ENCODE data around the gene OR5AK2. TPM values are rescaled to one million over a fixed set of nuclear protein-coding genes. Genes with fewer than 3 reads are reported as not detected.

The OR5AK2 gene
- total and polyA plus RNA-seq, 9 of the 15 experiments (the other 6 are each of a cell fraction or from before 2014, with no cell fraction given) = not detected

DNA sequence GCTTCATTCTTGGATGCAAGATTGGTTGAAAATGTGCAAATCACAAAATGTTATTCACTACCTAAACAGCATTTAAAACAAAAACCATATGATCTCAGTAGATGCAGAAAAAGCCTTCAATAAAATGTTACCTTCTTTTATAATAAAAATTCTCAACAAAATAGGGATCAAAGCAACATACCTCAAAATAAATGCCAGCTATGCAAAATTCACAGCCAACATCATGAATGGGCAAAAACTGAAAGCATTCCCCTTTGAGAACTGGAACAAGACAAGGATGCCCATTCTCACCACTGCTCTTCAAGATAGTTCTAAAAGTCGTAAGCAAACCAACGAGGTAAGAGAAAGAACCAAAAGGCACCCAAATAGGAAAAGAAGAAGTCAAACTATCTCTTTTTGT is 2.0 kb downstream of the OR5AK2 start:
- Histone ChIP-seq H3K9me1 (ENCODE audit: control insufficient read depth, insufficient read depth, low read length) (no peaks in the 10 kb centered on the region), H3K27me3 (ENCODE audit: control insufficient read depth in 2 of 2, insufficient read depth in 2 of 2, low read length in 2 of 2) (no peaks in the 10 kb centered on the region), H3K27ac (ENCODE audit: extremely low read depth, low read depth, low read length) (no peak overlapping the region), H3K4me3 (no peak overlapping the region), H3K79me2 (ENCODE audit: control insufficient read depth, insufficient read depth, low read length) (no peaks in the 10 kb centered on the region), H3K4me2 (ENCODE audit: insufficient read depth, low read length) (no peak overlapping the region), H3K9ac (ENCODE audit: insufficient read depth in 1 of 2, low read depth in 2 of 2, low read length in 2 of 2) (no peak overlapping the region), H3K4me1 (replicated peaks in 1 of 2; ENCODE audit: control insufficient read depth in 2 of 2, insufficient read depth in 2 of 2, low read length in 2 of 2) (no peaks in the 10 kb centered on the region), H2AFZ (ENCODE audit: low read depth, low read length) (no peak overlapping the region), H3K9me3 (replicated peaks; ENCODE audit: control insufficient read depth, insufficient read depth, low read depth, low read length) (no peaks in the 10 kb centered on the region), H4K20me1 (replicated peaks; ENCODE audit: control insufficient read depth, insufficient read depth, low read length) (no peaks in the 10 kb centered on the region), H3K36me3 (ENCODE audit: control insufficient read depth, insufficient read depth, low read length) (no peaks in the 10 kb centered on the region)
- ChIA-PET POLR2A (no interaction called here), CTCF (ENCODE audit: low intra/inter-chr PET ratio) (no interaction called here)
- intact Hi-C loops (cut with micrococcal nuclease) (no loop called here), in situ Hi-C loops (cut with MboI) (no loop called here)
- TF ChIP-seq, protein P1, sequence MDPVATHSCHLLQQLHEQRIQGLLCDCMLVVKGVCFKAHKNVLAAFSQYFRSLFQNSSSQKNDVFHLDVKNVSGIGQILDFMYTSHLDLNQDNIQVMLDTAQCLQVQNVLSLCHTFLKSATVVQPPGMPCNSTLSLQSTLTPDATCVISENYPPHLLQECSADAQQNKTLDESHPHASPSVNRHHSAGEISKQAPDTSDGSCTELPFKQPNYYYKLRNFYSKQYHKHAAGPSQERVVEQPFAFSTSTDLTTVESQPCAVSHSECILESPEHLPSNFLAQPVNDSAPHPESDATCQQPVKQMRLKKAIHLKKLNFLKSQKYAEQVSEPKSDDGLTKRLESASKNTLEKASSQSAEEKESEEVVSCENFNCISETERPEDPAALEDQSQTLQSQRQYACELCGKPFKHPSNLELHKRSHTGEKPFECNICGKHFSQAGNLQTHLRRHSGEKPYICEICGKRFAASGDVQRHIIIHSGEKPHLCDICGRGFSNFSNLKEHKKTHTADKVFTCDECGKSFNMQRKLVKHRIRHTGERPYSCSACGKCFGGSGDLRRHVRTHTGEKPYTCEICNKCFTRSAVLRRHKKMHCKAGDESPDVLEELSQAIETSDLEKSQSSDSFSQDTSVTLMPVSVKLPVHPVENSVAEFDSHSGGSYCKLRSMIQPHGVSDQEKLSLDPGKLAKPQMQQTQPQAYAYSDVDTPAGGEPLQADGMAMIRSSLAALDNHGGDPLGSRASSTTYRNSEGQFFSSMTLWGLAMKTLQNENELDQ (CRISPR knock-in tag; IDR thresholded peaks at IDR 0.05; ENCODE audit: borderline replicate concordance) = no peak
- TF ChIP-seq SAFB (IDR thresholded peaks at IDR 0.05; ENCODE audit: borderline replicate concordance, low read depth, low read length) = no peak
- TF ChIP-seq, protein P2, sequence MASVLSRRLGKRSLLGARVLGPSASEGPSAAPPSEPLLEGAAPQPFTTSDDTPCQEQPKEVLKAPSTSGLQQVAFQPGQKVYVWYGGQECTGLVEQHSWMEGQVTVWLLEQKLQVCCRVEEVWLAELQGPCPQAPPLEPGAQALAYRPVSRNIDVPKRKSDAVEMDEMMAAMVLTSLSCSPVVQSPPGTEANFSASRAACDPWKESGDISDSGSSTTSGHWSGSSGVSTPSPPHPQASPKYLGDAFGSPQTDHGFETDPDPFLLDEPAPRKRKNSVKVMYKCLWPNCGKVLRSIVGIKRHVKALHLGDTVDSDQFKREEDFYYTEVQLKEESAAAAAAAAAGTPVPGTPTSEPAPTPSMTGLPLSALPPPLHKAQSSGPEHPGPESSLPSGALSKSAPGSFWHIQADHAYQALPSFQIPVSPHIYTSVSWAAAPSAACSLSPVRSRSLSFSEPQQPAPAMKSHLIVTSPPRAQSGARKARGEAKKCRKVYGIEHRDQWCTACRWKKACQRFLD (CRISPR knock-in tag; IDR thresholded peaks at IDR 0.05) = no peak
- TF ChIP-seq MYBL2 (IDR thresholded peaks at IDR 0.05; ENCODE audit: low read depth) = no peak
- no peak for TF ChIP-seq MYBL2 (CRISPR knock-in tag; IDR thresholded peaks at IDR 0.05; ENCODE audit: borderline replicate concordance)
- no peak for TF ChIP-seq ZKSCAN3 (CRISPR knock-in tag; IDR thresholded peaks at IDR 0.05)
- TF ChIP-seq MED1 (CRISPR knock-in tag; IDR thresholded peaks at IDR 0.05; ENCODE audit: borderline replicate concordance) = no peak
- TF ChIP-seq MXI1 (IDR thresholded peaks at IDR 0.05; ENCODE audit: low read depth, low read length) = no peak
- no peak for TF ChIP-seq BRD4 (IDR thresholded peaks at IDR 0.05)
- TF ChIP-seq POU5F1 (IDR thresholded peaks at IDR 0.05; ENCODE audit: borderline replicate concordance, low read depth, low read length, partially characterized antibody) = no peak
- TF ChIP-seq, protein P3, sequence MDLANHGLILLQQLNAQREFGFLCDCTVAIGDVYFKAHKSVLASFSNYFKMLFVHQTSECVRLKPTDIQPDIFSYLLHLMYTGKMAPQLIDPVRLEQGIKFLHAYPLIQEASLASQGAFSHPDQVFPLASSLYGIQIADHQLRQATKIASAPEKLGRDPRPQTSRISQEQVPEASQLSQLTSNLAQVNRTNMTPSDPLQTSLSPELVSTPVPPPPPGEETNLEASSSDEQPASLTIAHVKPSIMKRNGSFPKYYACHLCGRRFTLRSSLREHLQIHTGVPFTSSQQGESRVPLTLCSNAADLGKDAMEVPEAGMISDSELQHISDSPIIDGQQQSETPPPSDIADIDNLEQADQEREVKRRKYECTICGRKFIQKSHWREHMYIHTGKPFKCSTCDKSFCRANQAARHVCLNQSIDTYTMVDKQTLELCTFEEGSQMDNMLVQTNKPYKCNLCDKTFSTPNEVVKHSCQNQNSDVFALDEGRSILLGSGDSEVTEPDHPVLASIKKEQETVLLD (IDR thresholded peaks at IDR 0.05) = no peak
- TF ChIP-seq ZNF384 (IDR thresholded peaks at IDR 0.05; ENCODE audit: low read depth, low read length) = no peak
- TF ChIP-seq, protein P4, sequence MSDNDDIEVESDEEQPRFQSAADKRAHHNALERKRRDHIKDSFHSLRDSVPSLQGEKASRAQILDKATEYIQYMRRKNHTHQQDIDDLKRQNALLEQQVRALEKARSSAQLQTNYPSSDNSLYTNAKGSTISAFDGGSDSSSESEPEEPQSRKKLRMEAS (CRISPR knock-in tag; IDR thresholded peaks at IDR 0.05) = no peak
- TF ChIP-seq, protein P5, sequence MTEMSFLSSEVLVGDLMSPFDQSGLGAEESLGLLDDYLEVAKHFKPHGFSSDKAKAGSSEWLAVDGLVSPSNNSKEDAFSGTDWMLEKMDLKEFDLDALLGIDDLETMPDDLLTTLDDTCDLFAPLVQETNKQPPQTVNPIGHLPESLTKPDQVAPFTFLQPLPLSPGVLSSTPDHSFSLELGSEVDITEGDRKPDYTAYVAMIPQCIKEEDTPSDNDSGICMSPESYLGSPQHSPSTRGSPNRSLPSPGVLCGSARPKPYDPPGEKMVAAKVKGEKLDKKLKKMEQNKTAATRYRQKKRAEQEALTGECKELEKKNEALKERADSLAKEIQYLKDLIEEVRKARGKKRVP (CRISPR knock-in tag; IDR thresholded peaks at IDR 0.05) = no peak
- no peak for TF ChIP-seq OTX1 (CRISPR knock-in tag; IDR thresholded peaks at IDR 0.05)
- no peak for TF ChIP-seq SRSF1 (IDR thresholded peaks at IDR 0.05; ENCODE audit: low read depth, low read length)
- TF ChIP-seq ZC3H4 (CRISPR knock-in tag; IDR thresholded peaks at IDR 0.05; ENCODE audit: borderline replicate concordance) = no peak
- no TSS peak for BruUV-seq (replicated peaks)
- no peak for DNase-seq (ENCODE audit: extremely low read depth in 1 of 4, low spot score in 3 of 4)
- WGBS (ENCODE audit: insufficient coverage, low coverage, missing lambda C conversion rate) = 0% methylated on average over 2 of the region's 2 CpGs
- no peak for ATAC-seq
- no peak for FAIRE-seq
